Measurements from ENCODE around the gene ACOXL. TPM values are rescaled to one million over a fixed set of nuclear protein-coding genes. Genes with fewer than 3 reads are reported as not detected.
A peak's percentile ranks its signal among the peaks of the same experiment; 100 is the strongest.

Gene ACOXL
- total and polyA plus RNA-seq, 10 of the 15 experiments (the other 5 are each of a cell fraction or from before 2014, with no cell fraction given), result 0.05 to 1.3 (median 0.71) TPM

DNA sequence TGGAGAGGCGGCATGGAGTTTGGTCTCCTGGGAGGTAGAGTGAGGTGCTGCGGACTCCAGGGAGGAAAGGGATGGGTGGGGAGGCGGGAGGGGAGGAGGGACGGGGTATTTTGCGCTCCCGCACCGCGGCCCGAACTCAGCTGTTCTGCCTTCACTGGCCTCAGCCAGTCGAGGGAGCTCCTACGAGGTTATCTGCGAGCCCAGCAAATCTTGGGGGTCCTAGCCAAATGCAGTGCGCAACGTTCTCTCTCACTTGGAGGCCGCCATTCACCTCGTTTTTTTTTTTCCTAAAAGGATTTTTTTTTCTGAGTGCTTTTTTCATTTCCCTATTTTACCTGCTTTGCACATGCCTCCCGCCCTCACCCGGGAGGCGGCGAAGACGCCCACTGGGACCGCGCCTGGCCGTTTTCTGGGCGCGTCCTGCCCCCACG lies 387.5 kb downstream of the ACOXL start:
- Histone ChIP-seq H2AFZ (ENCODE audit: control insufficient read depth, low read depth, low read length) (no peak overlapping the region), H3K9me3 (replicated peaks; ENCODE audit: control insufficient read depth, insufficient read depth, low read length) (no peaks in the 10 kb centered on the region; the same call in 2 of the 3 replicates), H4K20me1 (ENCODE audit: control insufficient read depth, insufficient read depth) (no peaks in the 10 kb centered on the region; the same call in 1 of the 2 replicates), H3K9ac (ENCODE audit: control insufficient read depth, insufficient read depth, low read length) (no peak overlapping the region; the same call in 1 of the 2 replicates), H3K27me3 (replicated peaks in 1 of 2; ENCODE audit: control insufficient read depth in 2 of 2, insufficient read depth in 2 of 2, low read length in 1 of 2) (peaks cover 7 to 29% of the 10 kb centered on the region in 2 experiments), H3K36me3 (ENCODE audit: control insufficient read depth in 2 of 2, insufficient read depth in 2 of 2, low read length in 1 of 2) (peaks cover 0 to under 1% of the 10 kb centered on the region in 2 experiments; a peak in 1 of 4 replicates), H3K27ac (ENCODE audit: control insufficient read depth, insufficient read depth) (no peak overlapping the region), H3K4me3 (peak overlapping the region; percentile 80), H3K79me2 (ENCODE audit: control insufficient read depth, insufficient read depth, low read length) (peaks cover 12% of the 10 kb centered on the region), H3K4me2 (ENCODE audit: control insufficient read depth, insufficient read depth) (peak overlapping the region; percentile 81), H3K4me1 (ENCODE audit: control insufficient read depth, insufficient read depth, low read length) (peaks cover 38% of the 10 kb centered on the region)
- DNase-seq (ENCODE audit: low read depth, low spot score), result no peak
- intact Hi-C loops (cut with micrococcal nuclease; ENCODE audit: unreplicated experiment), result loop anchor here (2.0 to 10.0 kb wide), 5 partner anchors 75 to 577 kb away; no protein-coding TSS in a partner anchor
- no peak for FAIRE-seq
- BruUV-seq (replicated peaks), result no TSS peak
- ChIA-PET POLR2A (interaction anchor here (1.2 to 1.5 kb wide), 3 partner anchors 77 to 312 kb away, joined by 3 to 12 read pairs (median 4); no protein-coding TSS in a partner anchor), RAD21 (ENCODE audit: unreplicated experiment) (interaction anchor here (0.7 to 2.4 kb wide), 12 partner anchors 25 to 110 kb away, joined by 3 to 41 read pairs (median 8); no protein-coding TSS in a partner anchor), CTCF (interaction anchor here (0.9 to 1.6 kb wide), 3 partner anchors 10 to 75 kb away, joined by 3 to 6 read pairs (median 5); no protein-coding TSS in a partner anchor), SMC1A (ENCODE audit: uncharacterized antibody, unreplicated experiment) (interaction anchor here (0.6 to 2.6 kb wide), 5 partner anchors 37 to 308 kb away, joined by 3 to 10 read pairs (median 6); no protein-coding TSS in a partner anchor)
- ATAC-seq, result no peak
- in situ Hi-C loops (cut with MboI), result loop anchor here (5.0 to 10.0 kb wide), 2 partner anchors 308 to 585 kb away; no protein-coding TSS in a partner anchor
- 1% methylated on average over 23 of the region's 27 CpGs for WGBS (ENCODE audit: insufficient coverage, insufficient replicate concordance, low lambda C conversion rate, missing lambda C conversion rate)
- TF ChIP-seq, protein P1, sequence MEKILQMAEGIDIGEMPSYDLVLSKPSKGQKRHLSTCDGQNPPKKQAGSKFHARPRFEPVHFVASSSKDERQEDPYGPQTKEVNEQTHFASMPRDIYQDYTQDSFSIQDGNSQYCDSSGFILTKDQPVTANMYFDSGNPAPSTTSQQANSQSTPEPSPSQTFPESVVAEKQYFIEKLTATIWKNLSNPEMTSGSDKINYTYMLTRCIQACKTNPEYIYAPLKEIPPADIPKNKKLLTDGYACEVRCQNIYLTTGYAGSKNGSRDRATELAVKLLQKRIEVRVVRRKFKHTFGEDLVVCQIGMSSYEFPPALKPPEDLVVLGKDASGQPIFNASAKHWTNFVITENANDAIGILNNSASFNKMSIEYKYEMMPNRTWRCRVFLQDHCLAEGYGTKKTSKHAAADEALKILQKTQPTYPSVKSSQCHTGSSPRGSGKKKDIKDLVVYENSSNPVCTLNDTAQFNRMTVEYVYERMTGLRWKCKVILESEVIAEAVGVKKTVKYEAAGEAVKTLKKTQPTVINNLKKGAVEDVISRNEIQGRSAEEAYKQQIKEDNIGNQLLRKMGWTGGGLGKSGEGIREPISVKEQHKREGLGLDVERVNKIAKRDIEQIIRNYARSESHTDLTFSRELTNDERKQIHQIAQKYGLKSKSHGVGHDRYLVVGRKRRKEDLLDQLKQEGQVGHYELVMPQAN (conservative IDR thresholded peaks at IDR 0.05), result no peak
- TF ChIP-seq EZH2 (IDR thresholded peaks at IDR 0.05; ENCODE audit: borderline replicate concordance, control insufficient read depth, low read depth, low read length) (no peak), SMAD1 (IDR thresholded peaks at IDR 0.05; ENCODE audit: low read depth, partially characterized antibody) (no peak), ZZZ3 (IDR thresholded peaks at IDR 0.05; ENCODE audit: control insufficient read depth, insufficient read length, low read depth) (no peak), HDGF (IDR thresholded peaks at IDR 0.05) (no peak), SUZ12 (IDR thresholded peaks at IDR 0.05; ENCODE audit: unreplicated experiment) (peak; percentile 85), ASH2L (IDR thresholded peaks at IDR 0.05; ENCODE audit: borderline replicate concordance, low read depth) (no peak), TCF3 (IDR thresholded peaks at IDR 0.05; ENCODE audit: borderline replicate concordance, insufficient read depth, low read depth, low read length) (no peak), ZNF207 (IDR thresholded peaks at IDR 0.05; ENCODE audit: borderline replicate concordance) (no peak), TAF1 (IDR thresholded peaks at IDR 0.05; ENCODE audit: borderline replicate concordance, low read depth, low read length) (no peak)
- TF ChIP-seq, protein P2, sequence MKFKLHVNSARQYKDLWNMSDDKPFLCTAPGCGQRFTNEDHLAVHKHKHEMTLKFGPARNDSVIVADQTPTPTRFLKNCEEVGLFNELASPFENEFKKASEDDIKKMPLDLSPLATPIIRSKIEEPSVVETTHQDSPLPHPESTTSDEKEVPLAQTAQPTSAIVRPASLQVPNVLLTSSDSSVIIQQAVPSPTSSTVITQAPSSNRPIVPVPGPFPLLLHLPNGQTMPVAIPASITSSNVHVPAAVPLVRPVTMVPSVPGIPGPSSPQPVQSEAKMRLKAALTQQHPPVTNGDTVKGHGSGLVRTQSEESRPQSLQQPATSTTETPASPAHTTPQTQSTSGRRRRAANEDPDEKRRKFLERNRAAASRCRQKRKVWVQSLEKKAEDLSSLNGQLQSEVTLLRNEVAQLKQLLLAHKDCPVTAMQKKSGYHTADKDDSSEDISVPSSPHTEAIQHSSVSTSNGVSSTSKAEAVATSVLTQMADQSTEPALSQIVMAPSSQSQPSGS (IDR thresholded peaks at IDR 0.05; ENCODE audit: low read length), result no peak
- TF ChIP-seq, protein P3, sequence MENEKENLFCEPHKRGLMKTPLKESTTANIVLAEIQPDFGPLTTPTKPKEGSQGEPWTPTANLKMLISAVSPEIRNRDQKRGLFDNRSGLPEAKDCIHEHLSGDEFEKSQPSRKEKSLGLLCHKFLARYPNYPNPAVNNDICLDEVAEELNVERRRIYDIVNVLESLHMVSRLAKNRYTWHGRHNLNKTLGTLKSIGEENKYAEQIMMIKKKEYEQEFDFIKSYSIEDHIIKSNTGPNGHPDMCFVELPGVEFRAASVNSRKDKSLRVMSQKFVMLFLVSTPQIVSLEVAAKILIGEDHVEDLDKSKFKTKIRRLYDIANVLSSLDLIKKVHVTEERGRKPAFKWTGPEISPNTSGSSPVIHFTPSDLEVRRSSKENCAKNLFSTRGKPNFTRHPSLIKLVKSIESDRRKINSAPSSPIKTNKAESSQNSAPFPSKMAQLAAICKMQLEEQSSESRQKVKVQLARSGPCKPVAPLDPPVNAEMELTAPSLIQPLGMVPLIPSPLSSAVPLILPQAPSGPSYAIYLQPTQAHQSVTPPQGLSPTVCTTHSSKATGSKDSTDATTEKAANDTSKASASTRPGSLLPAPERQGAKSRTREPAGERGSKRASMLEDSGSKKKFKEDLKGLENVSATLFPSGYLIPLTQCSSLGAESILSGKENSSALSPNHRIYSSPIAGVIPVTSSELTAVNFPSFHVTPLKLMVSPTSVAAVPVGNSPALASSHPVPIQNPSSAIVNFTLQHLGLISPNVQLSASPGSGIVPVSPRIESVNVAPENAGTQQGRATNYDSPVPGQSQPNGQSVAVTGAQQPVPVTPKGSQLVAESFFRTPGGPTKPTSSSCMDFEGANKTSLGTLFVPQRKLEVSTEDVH (IDR thresholded peaks at IDR 0.05; ENCODE audit: low read depth, partially characterized antibody), result no peak
- TF ChIP-seq, protein P4, sequence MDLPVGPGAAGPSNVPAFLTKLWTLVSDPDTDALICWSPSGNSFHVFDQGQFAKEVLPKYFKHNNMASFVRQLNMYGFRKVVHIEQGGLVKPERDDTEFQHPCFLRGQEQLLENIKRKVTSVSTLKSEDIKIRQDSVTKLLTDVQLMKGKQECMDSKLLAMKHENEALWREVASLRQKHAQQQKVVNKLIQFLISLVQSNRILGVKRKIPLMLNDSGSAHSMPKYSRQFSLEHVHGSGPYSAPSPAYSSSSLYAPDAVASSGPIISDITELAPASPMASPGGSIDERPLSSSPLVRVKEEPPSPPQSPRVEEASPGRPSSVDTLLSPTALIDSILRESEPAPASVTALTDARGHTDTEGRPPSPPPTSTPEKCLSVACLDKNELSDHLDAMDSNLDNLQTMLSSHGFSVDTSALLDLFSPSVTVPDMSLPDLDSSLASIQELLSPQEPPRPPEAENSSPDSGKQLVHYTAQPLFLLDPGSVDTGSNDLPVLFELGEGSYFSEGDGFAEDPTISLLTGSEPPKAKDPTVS (IDR thresholded peaks at IDR 0.05; ENCODE audit: low read depth, low read length), result no peak
- TF ChIP-seq, protein P5, sequence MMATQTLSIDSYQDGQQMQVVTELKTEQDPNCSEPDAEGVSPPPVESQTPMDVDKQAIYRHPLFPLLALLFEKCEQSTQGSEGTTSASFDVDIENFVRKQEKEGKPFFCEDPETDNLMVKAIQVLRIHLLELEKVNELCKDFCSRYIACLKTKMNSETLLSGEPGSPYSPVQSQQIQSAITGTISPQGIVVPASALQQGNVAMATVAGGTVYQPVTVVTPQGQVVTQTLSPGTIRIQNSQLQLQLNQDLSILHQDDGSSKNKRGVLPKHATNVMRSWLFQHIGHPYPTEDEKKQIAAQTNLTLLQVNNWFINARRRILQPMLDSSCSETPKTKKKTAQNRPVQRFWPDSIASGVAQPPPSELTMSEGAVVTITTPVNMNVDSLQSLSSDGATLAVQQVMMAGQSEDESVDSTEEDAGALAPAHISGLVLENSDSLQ (IDR thresholded peaks at IDR 0.05), result no peak

Data from GM12878 (cell line).